ENCODE measurements around the gene NRIP1. TPM values are rescaled to one million over a fixed set of nuclear protein-coding genes. Genes with fewer than 3 reads are reported as not detected.
"Not testable (repeated sequence)": the region's sequence is repeated elsewhere in the genome, so short reads cannot be mapped to it uniquely, and the experiment has no call there.

NRIP1 gene
- total and polyA plus RNA-seq, 4 donors, result 17.0 to 77.9 (median 32.6) TPM

DNA sequence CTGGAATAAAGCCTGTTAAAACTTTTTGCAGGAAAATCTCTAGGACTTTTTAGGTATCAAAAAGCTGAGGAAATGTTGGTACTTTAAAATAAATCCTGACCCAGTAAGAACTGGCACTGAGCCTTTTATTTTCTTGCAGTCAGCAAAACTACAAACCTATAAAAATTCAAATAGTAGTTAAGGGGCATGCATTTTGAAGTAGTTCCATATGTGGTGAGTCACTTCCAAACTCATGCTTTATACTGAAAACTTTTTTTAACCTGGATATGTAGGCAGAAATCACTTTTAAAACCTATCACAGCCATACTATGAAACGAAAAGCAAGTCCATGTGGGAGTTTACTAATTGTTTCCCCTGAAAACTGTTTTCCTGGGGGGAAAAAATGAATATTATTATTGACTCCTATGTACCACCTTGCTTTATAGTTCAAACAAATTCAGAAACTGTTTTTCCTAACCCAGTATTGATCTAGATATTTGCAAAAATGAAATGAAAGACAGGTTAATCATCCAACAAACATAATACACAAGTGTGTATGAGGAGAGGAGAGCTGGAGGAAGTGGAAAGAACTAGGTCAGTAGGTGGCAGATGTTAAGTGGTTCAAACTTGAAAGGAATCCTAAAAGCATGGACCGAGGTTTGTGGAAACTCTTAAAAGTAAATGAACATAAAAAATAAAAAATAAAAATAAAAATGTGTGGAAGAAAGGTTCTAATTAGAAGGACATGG is 30.5 kb downstream of the NRIP1 start:
- H3K4me3 ChIP-seq (ENCODE audit: low read depth, low read length), result no peak overlapping the region
- no peak for DNase-seq (ENCODE audit: low read depth in 4 of 6, low spot score in 6 of 6)
- H3K36me3 ChIP-seq (ENCODE audit: control insufficient read depth, insufficient read depth, low read length), result no peaks in the 10 kb centered on the region
- H3K9me3 ChIP-seq (ENCODE audit: control insufficient read depth, insufficient read depth, low read length), result peaks cover 2% of the 10 kb centered on the region
- no peak overlapping the region for H3K27ac ChIP-seq (ENCODE audit: low read depth, low read length)
- no peaks in the 10 kb centered on the region for H3K27me3 ChIP-seq (ENCODE audit: control insufficient read depth, insufficient read depth, low read length)
- H3K4me1 ChIP-seq (ENCODE audit: control insufficient read depth, insufficient read depth, low read length), result no peaks in the 10 kb centered on the region
- no CpG with 5 or more reads among the region's 2 CpGs for WGBS (ENCODE audit: insufficient coverage)

DNA sequence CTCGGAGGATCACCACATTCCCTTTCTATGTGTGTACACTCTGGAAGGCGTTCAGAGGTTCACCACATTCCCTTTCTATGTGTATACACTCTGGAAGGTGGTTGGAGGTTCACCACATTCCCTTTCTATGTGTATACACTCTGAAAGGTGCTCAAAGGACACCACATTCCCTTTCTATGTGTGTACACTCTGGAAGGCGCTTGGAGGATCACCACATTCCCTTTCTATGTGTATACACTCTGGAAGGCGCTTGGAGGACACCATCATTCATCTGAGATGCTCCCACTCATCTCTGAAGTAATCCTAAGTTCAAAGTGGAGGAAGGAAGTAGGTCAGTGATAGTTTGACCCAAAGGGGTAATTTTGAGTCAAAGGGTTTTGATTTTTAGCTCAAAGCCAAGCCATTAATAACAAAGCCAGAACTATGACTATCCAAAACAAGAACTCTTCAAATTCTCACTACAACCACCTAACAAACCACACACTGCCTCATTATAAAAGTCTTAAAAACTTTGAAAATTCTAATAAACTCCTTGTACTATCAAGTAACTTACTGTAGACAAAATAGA is 32.9 kb downstream of the NRIP1 start:
- no CpG with 5 or more reads among the region's 4 CpGs for WGBS (ENCODE audit: insufficient coverage)
- no peaks in the 10 kb centered on the region for H3K27me3 ChIP-seq (ENCODE audit: control insufficient read depth, insufficient read depth, low read length)
- no peaks in the 10 kb centered on the region for H3K36me3 ChIP-seq (ENCODE audit: control insufficient read depth, insufficient read depth, low read length)
- no peak for DNase-seq (ENCODE audit: low read depth in 4 of 6, low spot score in 6 of 6)
- H3K9me3 ChIP-seq (ENCODE audit: control insufficient read depth, insufficient read depth, low read length), result peaks cover 2% of the 10 kb centered on the region
- no peak overlapping the region for H3K27ac ChIP-seq (ENCODE audit: low read depth, low read length)
- H3K4me3 ChIP-seq (ENCODE audit: low read depth, low read length), result no peak overlapping the region
- no peaks in the 10 kb centered on the region for H3K4me1 ChIP-seq (ENCODE audit: control insufficient read depth, insufficient read depth, low read length)

DNA sequence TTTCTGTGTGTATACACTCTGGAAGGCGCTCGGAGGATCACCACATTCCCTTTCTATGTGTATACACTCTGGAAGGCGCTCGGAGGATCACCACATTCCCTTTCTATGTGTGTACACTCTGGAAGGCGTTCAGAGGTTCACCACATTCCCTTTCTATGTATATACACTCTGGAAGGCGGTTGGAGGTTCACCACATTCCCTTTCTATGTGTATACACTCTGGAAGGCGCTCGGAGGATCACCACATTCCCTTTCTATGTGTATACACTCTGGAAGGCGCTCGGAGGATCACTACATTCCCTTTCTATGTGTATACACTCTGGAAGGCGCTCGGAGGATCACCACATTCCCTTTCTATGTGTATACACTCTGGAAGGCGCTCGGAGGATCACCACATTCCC is 33.4 kb downstream of the NRIP1 start:
- DNase-seq (ENCODE audit: low read depth in 4 of 6, low spot score in 6 of 6); H3K9me3 ChIP-seq (ENCODE audit: control insufficient read depth, insufficient read depth, low read length); H3K27me3 ChIP-seq (ENCODE audit: control insufficient read depth, insufficient read depth, low read length); H3K27ac ChIP-seq (ENCODE audit: low read depth, low read length); H3K4me1 ChIP-seq (ENCODE audit: control insufficient read depth, insufficient read depth, low read length); H3K4me3 ChIP-seq (ENCODE audit: low read depth, low read length); H3K36me3 ChIP-seq (ENCODE audit: control insufficient read depth, insufficient read depth, low read length): not testable (repeated sequence)
- 90% methylated on average over 2 of the region's 14 CpGs for WGBS (ENCODE audit: insufficient coverage)

DNA sequence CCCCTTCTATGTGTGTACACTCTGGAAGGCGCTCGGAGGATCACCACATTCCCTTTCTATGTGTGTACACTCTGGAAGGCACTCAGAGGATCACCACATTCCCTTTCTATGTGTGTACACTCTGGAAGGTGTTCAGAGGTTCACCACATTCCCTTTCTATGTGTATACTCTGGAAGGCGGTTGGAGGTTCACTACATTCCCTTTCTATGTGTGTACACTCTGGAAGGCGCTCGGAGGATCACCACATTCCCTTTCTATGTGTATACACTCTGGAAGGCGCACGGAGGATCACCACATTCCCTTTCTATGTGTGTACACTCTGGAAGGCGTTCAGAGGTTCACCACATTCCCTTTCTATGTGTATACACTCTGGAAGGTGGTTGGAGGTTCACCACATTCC is 33.9 kb downstream of the NRIP1 start:
- no CpG with 5 or more reads among the region's 8 CpGs for WGBS (ENCODE audit: insufficient coverage)
- H3K27ac ChIP-seq (ENCODE audit: low read depth, low read length); H3K9me3 ChIP-seq (ENCODE audit: control insufficient read depth, insufficient read depth, low read length); H3K4me1 ChIP-seq (ENCODE audit: control insufficient read depth, insufficient read depth, low read length); H3K27me3 ChIP-seq (ENCODE audit: control insufficient read depth, insufficient read depth, low read length); H3K36me3 ChIP-seq (ENCODE audit: control insufficient read depth, insufficient read depth, low read length); H3K4me3 ChIP-seq (ENCODE audit: low read depth, low read length); DNase-seq (ENCODE audit: low read depth in 4 of 6, low spot score in 6 of 6): not testable (repeated sequence)

DNA sequence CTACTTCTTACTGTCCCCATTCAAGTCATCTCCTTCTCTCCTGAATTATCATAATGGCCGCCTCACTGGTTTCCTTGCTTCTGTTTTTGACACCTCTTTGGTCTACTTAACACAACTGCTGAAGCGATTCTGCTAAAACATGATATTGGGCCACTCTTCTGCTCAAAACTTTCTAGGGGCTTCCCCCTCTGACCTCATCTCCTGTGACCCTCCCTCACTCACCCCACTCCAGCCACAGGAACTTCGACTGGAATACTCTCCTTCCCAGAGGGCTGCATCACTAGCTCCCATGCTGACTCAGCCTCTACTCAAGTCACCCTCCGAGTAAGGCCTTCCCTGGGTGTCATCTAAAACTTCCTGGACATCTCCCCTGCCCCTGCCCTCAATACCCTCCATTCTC is 35.7 kb downstream of the NRIP1 start:
- H3K9me3 ChIP-seq (ENCODE audit: control insufficient read depth, insufficient read depth, low read length), result peaks cover 2% of the 10 kb centered on the region
- H3K27ac ChIP-seq (ENCODE audit: low read depth, low read length), result no peak overlapping the region
- H3K4me3 ChIP-seq (ENCODE audit: low read depth, low read length), result no peak overlapping the region
- H3K4me1 ChIP-seq (ENCODE audit: control insufficient read depth, insufficient read depth, low read length), result no peaks in the 10 kb centered on the region
- no peaks in the 10 kb centered on the region for H3K36me3 ChIP-seq (ENCODE audit: control insufficient read depth, insufficient read depth, low read length)
- DNase-seq (ENCODE audit: low read depth in 4 of 6, low spot score in 6 of 6), result no peak
- H3K27me3 ChIP-seq (ENCODE audit: control insufficient read depth, insufficient read depth, low read length), result no peaks in the 10 kb centered on the region
- 91% methylated on average over 4 of the region's 4 CpGs for WGBS (ENCODE audit: insufficient coverage)

DNA sequence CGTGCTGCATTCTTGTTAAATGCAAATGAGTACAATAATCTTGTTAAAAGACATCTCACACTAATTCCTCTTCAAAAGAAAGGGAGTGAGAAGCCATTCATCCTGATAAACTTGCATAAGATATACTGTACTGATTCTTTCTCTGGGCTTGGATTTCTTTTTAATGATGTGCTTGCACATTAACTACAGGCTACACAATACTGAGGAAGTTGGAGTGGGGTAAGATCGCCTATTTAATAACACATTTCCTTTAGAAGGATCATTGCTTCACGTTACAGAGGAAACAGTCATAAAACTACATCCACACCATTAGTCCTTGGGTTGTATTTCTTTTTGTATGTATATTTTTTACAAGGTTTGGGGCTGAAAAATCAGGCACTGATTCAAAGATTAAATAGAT is 36.6 kb downstream of the NRIP1 start:
- Histone ChIP-seq H3K27ac (ENCODE audit: low read depth, low read length) (no peak overlapping the region), H3K4me3 (ENCODE audit: low read depth, low read length) (no peak overlapping the region), H3K9me3 (ENCODE audit: control insufficient read depth, insufficient read depth, low read length) (peaks cover 2% of the 10 kb centered on the region), H3K4me1 (ENCODE audit: control insufficient read depth, insufficient read depth, low read length) (no peaks in the 10 kb centered on the region), H3K27me3 (ENCODE audit: control insufficient read depth, insufficient read depth, low read length) (no peaks in the 10 kb centered on the region), H3K36me3 (ENCODE audit: control insufficient read depth, insufficient read depth, low read length) (no peaks in the 10 kb centered on the region)
- no CpG with 5 or more reads among the region's 3 CpGs for WGBS (ENCODE audit: insufficient coverage)
- no peak for DNase-seq (ENCODE audit: low read depth in 4 of 6, low spot score in 6 of 6)

DNA sequence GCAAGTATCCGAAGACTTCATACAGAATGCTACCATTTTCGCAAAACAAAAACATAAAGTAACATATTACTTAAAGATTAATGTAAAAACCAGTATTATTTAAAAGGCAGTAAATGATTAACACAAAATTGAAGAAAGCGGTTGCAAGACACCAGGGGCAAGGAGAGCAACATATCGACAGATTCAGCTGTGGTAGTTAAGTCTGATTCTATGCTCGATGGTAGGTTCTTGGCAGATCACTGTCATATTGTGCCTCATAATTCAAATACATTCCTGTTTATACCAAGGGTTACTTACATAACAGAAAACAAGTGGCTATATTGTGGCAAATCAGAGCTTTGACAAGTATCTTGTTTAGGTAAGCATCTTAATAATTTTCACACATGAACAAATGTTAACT is 37.7 kb downstream of the NRIP1 start:
- DNase-seq (ENCODE audit: low read depth in 4 of 6, low spot score in 6 of 6), result no peak
- Histone ChIP-seq H3K4me1 (ENCODE audit: control insufficient read depth, insufficient read depth, low read length) (no peaks in the 10 kb centered on the region), H3K27ac (ENCODE audit: low read depth, low read length) (no peak overlapping the region), H3K9me3 (ENCODE audit: control insufficient read depth, insufficient read depth, low read length) (peaks cover 5% of the 10 kb centered on the region), H3K27me3 (ENCODE audit: control insufficient read depth, insufficient read depth, low read length) (no peaks in the 10 kb centered on the region), H3K36me3 (ENCODE audit: control insufficient read depth, insufficient read depth, low read length) (no peaks in the 10 kb centered on the region), H3K4me3 (ENCODE audit: low read depth, low read length) (no peak overlapping the region)
- no CpG with 5 or more reads among the region's 5 CpGs for WGBS (ENCODE audit: insufficient coverage)

DNA sequence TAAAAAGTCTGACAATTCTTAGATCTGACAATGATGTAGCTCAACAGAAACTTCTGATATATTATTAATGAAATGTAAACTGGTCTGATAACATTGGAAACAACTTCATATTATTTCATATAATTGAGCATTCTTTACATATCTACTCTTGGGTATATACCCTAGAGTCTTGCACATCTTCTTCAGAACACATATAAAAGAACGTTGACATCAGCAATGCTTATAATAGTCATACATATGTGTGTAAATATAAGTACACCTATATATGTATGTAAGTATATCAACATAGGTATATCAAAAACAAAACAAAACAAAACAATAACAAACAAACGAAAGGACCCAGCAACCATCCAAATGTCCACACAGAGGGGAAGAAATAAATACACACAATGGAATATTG is 38.4 kb downstream of the NRIP1 start:
- H3K4me3 ChIP-seq (ENCODE audit: low read depth, low read length), result no peak overlapping the region
- no peaks in the 10 kb centered on the region for H3K4me1 ChIP-seq (ENCODE audit: control insufficient read depth, insufficient read depth, low read length)
- no peak overlapping the region for H3K27ac ChIP-seq (ENCODE audit: low read depth, low read length)
- no peaks in the 10 kb centered on the region for H3K36me3 ChIP-seq (ENCODE audit: control insufficient read depth, insufficient read depth, low read length)
- no CpG with 5 or more reads among the region's 2 CpGs for WGBS (ENCODE audit: insufficient coverage)
- no peaks in the 10 kb centered on the region for H3K27me3 ChIP-seq (ENCODE audit: control insufficient read depth, insufficient read depth, low read length)
- H3K9me3 ChIP-seq (ENCODE audit: control insufficient read depth, insufficient read depth, low read length), result peaks cover 4% of the 10 kb centered on the region
- no peak for DNase-seq (ENCODE audit: low read depth in 4 of 6, low spot score in 6 of 6)

DNA sequence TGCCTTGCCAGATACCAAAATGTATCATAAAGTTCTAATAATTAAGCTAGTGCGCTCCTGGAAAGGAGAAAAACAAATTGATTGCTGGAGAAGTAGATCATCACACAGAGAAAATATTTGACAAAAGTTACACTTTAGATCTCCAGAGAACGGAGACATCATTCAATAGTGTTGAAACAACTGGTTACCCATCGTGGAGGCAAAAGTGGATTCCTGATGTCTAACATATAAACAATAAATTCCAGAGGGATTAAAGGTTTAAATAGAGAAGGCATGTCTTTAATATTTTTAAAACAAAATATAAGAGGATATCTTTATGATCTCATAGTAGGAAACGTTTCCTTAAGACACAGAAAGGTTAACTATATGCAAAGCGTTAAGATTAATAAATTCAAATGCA is 41.0 kb downstream of the NRIP1 start:
- no CpG with 5 or more reads among the region's 5 CpGs for WGBS (ENCODE audit: insufficient coverage)
- H3K27ac ChIP-seq (ENCODE audit: low read depth, low read length), result no peak overlapping the region
- no peaks in the 10 kb centered on the region for H3K4me1 ChIP-seq (ENCODE audit: control insufficient read depth, insufficient read depth, low read length)
- no peak for DNase-seq (ENCODE audit: low read depth in 4 of 6, low spot score in 6 of 6)
- no peaks in the 10 kb centered on the region for H3K27me3 ChIP-seq (ENCODE audit: control insufficient read depth, insufficient read depth, low read length)
- H3K36me3 ChIP-seq (ENCODE audit: control insufficient read depth, insufficient read depth, low read length), result no peaks in the 10 kb centered on the region
- H3K9me3 ChIP-seq (ENCODE audit: control insufficient read depth, insufficient read depth, low read length), result peaks cover 3% of the 10 kb centered on the region
- no peak overlapping the region for H3K4me3 ChIP-seq (ENCODE audit: low read depth, low read length)

DNA sequence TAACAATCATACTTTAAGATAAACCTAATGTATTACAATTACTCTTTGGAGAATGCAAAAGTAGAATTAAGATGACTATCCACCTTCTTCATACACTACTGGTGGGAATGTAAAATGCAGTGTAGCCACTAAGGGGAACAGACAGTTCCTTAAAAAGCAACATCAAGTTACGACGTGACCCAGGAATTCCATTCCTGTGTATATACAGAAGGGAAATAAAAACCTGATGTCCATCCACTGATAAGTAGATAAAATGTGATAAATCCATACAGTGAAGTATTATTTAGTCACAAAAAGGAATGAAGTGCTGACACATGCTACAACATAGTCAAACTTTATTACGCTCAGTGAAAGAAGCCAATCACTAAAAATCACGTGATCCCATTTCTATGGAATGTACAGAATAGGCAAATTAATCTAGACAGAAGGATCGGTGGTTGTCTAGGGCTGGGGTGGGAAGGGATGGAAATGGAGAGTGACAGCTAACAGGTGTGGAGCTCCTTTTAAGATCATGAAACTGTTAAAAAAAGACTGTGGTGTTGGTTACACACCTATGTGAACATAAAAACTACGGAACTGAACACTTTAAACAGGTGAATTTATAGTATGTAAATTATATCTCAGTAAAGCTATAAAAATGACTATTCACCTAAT is 42.1 kb downstream of the NRIP1 start:
- Histone ChIP-seq H3K4me1 (ENCODE audit: control insufficient read depth, insufficient read depth, low read length) (no peaks in the 10 kb centered on the region), H3K27me3 (ENCODE audit: control insufficient read depth, insufficient read depth, low read length) (no peaks in the 10 kb centered on the region), H3K4me3 (ENCODE audit: low read depth, low read length) (no peak overlapping the region), H3K9me3 (ENCODE audit: control insufficient read depth, insufficient read depth, low read length) (peaks cover 3% of the 10 kb centered on the region), H3K27ac (ENCODE audit: low read depth, low read length) (no peak overlapping the region), H3K36me3 (ENCODE audit: control insufficient read depth, insufficient read depth, low read length) (no peaks in the 10 kb centered on the region)
- no peak for DNase-seq (ENCODE audit: low read depth in 4 of 6, low spot score in 6 of 6)
- WGBS (ENCODE audit: insufficient coverage), result 90% methylated on average over 1 of the region's 6 CpGs
